H9 (cell line): Measurements from ENCODE around the gene CACNA1D. TPM values are rescaled to one million over a fixed set of nuclear protein-coding genes. Genes with fewer than 3 reads are reported as not detected.

Experiments used
- DNase-seq: peaks from one replicate; pipeline ENCODE4 v3.0.0-alpha.2; 2017
- H2AFZ ChIP-seq: one replicate; pipeline ENCODE4 v1.6.1; 2013; ENCODE audit warnings: mild to moderate bottlenecking, low read length, control low read depth, moderate library complexity
- H2AK5ac ChIP-seq: 2 replicates; pipeline ENCODE4 v1.6.1; 2013; ENCODE audit warnings: low read length, control low read depth, mixed read lengths; ENCODE audit not compliant: insufficient read length
- H2BK120ac ChIP-seq: one replicate; pipeline ENCODE4 v1.6.1; 2013; ENCODE audit warnings: low read depth, mild to moderate bottlenecking, low read length, control low read depth, inconsistent platforms; ENCODE audit not compliant: poor library complexity, severe bottlenecking
- H2BK12ac ChIP-seq: 2 replicates; pipeline ENCODE4 v1.6.1; 2013; ENCODE audit warnings: low read length, control low read depth, mixed read lengths, low read depth; ENCODE audit not compliant: insufficient read length
- H2BK15ac ChIP-seq: 2 replicates; pipeline ENCODE4 v1.6.1; 2013; ENCODE audit warnings: low read depth, low read length, control low read depth
- H2BK20ac ChIP-seq: one replicate; pipeline ENCODE4 v1.6.1; 2013; ENCODE audit warnings: low read depth, mild to moderate bottlenecking, low read length, control low read depth, inconsistent platforms; ENCODE audit not compliant: poor library complexity, severe bottlenecking
- H2BK5ac ChIP-seq: 2 replicates; pipeline ENCODE4 v1.6.1; 2013; ENCODE audit warnings: low read length, control low read depth, mixed read lengths; ENCODE audit not compliant: insufficient read length
- H3K14ac ChIP-seq: 2 replicates; pipeline ENCODE4 v1.6.1; 2013; ENCODE audit warnings: low read length, control low read depth; ENCODE audit not compliant: insufficient read depth
- H3K18ac ChIP-seq: 2 replicates; pipeline ENCODE4 v1.6.1; 2013; ENCODE audit warnings: low read depth, mild to moderate bottlenecking, mixed read lengths, low read length, control low read depth; ENCODE audit not compliant: insufficient read length
- H3K23ac ChIP-seq: 2 replicates; pipeline ENCODE4 v1.6.1; 2013; ENCODE audit warnings: low read length, control low read depth, mixed read lengths, low read depth; ENCODE audit not compliant: insufficient read length
- H3K23me2 ChIP-seq: 2 replicates; pipeline ENCODE4 v1.6.1; 2013; ENCODE audit warnings: low read depth, mild to moderate bottlenecking, mixed read lengths, low read length, control low read depth; ENCODE audit not compliant: insufficient read length, poor library complexity, severe bottlenecking
- H3K27ac ChIP-seq: 2 replicates; pipeline ENCODE4 v1.5.1; 2013; ENCODE audit warnings: low read length, control low read depth, mixed read lengths, low read depth; ENCODE audit not compliant: insufficient read length
- H3K27me3 ChIP-seq: 2 replicates; pipeline ENCODE4 v1.6.1; 2013; ENCODE audit warnings: low read length, control low read depth, inconsistent platforms; ENCODE audit not compliant: insufficient read depth
- H3K4ac ChIP-seq: 2 replicates; pipeline ENCODE4 v1.6.1; 2013; ENCODE audit warnings: low read depth, mild to moderate bottlenecking, control low read depth, inconsistent platforms, low read length, moderate library complexity
- H3K4me1 ChIP-seq: 2 replicates; pipeline ENCODE4 v1.6.1; 2013; ENCODE audit warnings: low read length, control low read depth, inconsistent platforms; ENCODE audit not compliant: insufficient read depth
- H3K4me2 ChIP-seq: 2 replicates; pipeline ENCODE4 v1.6.1; 2013; ENCODE audit warnings: low read length, control low read depth, mixed read lengths; ENCODE audit not compliant: insufficient read length, insufficient read depth
- H3K56ac ChIP-seq: 2 replicates; pipeline ENCODE4 v1.6.1; 2013; ENCODE audit warnings: low read depth, mild to moderate bottlenecking, mixed read lengths, low read length, control low read depth; ENCODE audit not compliant: insufficient read length
- H3K79me1 ChIP-seq: 2 replicates; pipeline ENCODE4 v1.6.1; 2013; ENCODE audit warnings: low read depth, mild to moderate bottlenecking, moderate library complexity, low read length, control low read depth, inconsistent platforms; ENCODE audit not compliant: insufficient read depth, poor library complexity, severe bottlenecking
- H3K79me2 ChIP-seq: 2 replicates; pipeline ENCODE4 v1.6.1; 2013; ENCODE audit warnings: low read length, control low read depth, inconsistent platforms; ENCODE audit not compliant: insufficient read depth
- H3K9ac ChIP-seq: 2 replicates; pipeline ENCODE4 v1.6.1; 2013; ENCODE audit warnings: low read length, control low read depth, mixed read lengths; ENCODE audit not compliant: insufficient read length; ENCODE audit errors: extremely low read depth
- H3K9me3 ChIP-seq: one replicate; pipeline ENCODE4 v1.6.1; 2013; ENCODE audit warnings: low read depth, low read length, inconsistent platforms; ENCODE audit not compliant: control insufficient read depth
- H3T11ph ChIP-seq: one replicate; pipeline ENCODE4 v1.6.1; 2013; ENCODE audit warnings: mild to moderate bottlenecking, low read length, control low read depth, inconsistent platforms
- H4K20me1 ChIP-seq: one replicate; pipeline ENCODE4 v1.6.1; 2013; ENCODE audit not compliant: control insufficient read depth, insufficient read length, insufficient read depth
- H4K5ac ChIP-seq: 2 replicates; pipeline ENCODE4 v1.6.1; 2013; ENCODE audit warnings: low read depth, mild to moderate bottlenecking, mixed read lengths, low read length, control low read depth; ENCODE audit not compliant: insufficient read length
- H4K8ac ChIP-seq: replicated peaks from 2 replicates; pipeline ENCODE4 v1.6.1; 2013; ENCODE audit warnings: low read length, control low read depth, mixed read lengths, low read depth; ENCODE audit not compliant: insufficient read length
- H4K91ac ChIP-seq: 2 replicates; pipeline ENCODE4 v1.6.1; 2013; ENCODE audit warnings: low read depth, mild to moderate bottlenecking, moderate library complexity, mixed read lengths, low read length, control low read depth; ENCODE audit not compliant: insufficient read length
- H3K27ac Mint-ChIP-seq, 3 experiments: 2 replicates in 2 of 3; 3 replicates in 1 of 3; pipeline ENCODE4 v1.8.0; 2020 to 2021; ENCODE audit warnings: mixed read lengths in 3 of 3, mild to moderate bottlenecking in 1 of 3, moderate library complexity in 1 of 3
- H3K27me3 Mint-ChIP-seq: 2 replicates; pipeline ENCODE4 v1.8.0; 2021; ENCODE audit warnings: low read depth, mild to moderate bottlenecking, moderate library complexity, mixed read lengths
- H3K36me3 Mint-ChIP-seq, 3 experiments: 2 replicates in 2 of 3; 3 replicates in 1 of 3; pipeline ENCODE4 v1.8.0; 2020 to 2021; ENCODE audit warnings: low read depth in 3 of 3, mixed read lengths in 3 of 3; ENCODE audit not compliant: insufficient read depth in 1 of 3
- H3K4me1 Mint-ChIP-seq, 2 experiments: 2 replicates each; pipeline ENCODE4 v1.8.0; 2020; ENCODE audit warnings: mixed read lengths in 2 of 2
- H3K4me3 Mint-ChIP-seq, 2 experiments: 2 replicates in 1 of 2; 3 replicates in 1 of 2; pipeline ENCODE4 v1.8.0; 2020 to 2021; ENCODE audit warnings: mild to moderate bottlenecking in 2 of 2, mixed read lengths in 2 of 2, moderate library complexity in 1 of 2
- H3K9me3 Mint-ChIP-seq, 2 experiments: 2 replicates in 1 of 2; 3 replicates in 1 of 2; pipeline ENCODE4 v1.8.0; 2020; ENCODE audit warnings: mild to moderate bottlenecking in 2 of 2, mixed read lengths in 2 of 2, moderate library complexity in 1 of 2
- CTCF ChIP-seq: fragments of 200-600 bp; sonication (generic); conservative IDR thresholded peaks from 3 replicates; pipeline ENCODE4 v1.8.0; 2021; ENCODE audit warnings: antibody characterized with exemption, mild to moderate bottlenecking
- WGBS: extraction: QIAGEN DNeasy Blood & Tissue Kit; methylation state at CpG from one replicate; pipeline ENCODE4 v1.1.7; 2013; ENCODE audit warnings: missing lambda C conversion rate, low lambda C conversion rate, mixed read lengths; ENCODE audit not compliant: insufficient read length; ENCODE audit errors: extremely low coverage; 5-methylcytosine and 5-hydroxymethylcytosine counted together
- total RNA-seq: library from RNA; stranded (reverse); gene quantifications from 2 replicates; pipeline ENCODE4 v1.2.1, GENCODE V29; 2021

Gene CACNA1D
- total RNA-seq, 1 experiment from 2014 or later: 3.5 TPM

GRCh38 chr3:53844262-53845102, 350.1 kb downstream of the CACNA1D start:
- no peak overlapping the region for H2BK15ac ChIP-seq
- no peak overlapping the region for H3K56ac ChIP-seq
- H3K4me1 ChIP-seq: peaks cover 7% of the 10 kb centered on the region; the same call in 1 of the 2 replicates
- no peak overlapping the region for H3K14ac ChIP-seq
- Mint-ChIP-seq H3K27ac (peak overlapping the region in 2 of 3 experiments; percentile 5 to 17; a peak in 2 of 7 replicates), H3K27me3 (peaks cover 26% of the 10 kb centered on the region), H3K36me3 (peaks cover under 1 to 4% (median 1%) of the 10 kb centered on the region in 3 experiments; a peak in 3 of 7 replicates), H3K4me3 (peak overlapping the region; percentile 69 to 83; a peak in 4 of 5 replicates), H3K9me3 (no peaks in the 10 kb centered on the region; a peak in 1 of 5 replicates), H3K4me1 (peaks cover 39 to 41% of the 10 kb centered on the region in 2 experiments)
- no peak for TF ChIP-seq CTCF
- no peak overlapping the region for H3K23ac ChIP-seq
- no peak overlapping the region for H4K8ac ChIP-seq
- peaks cover 4% of the 10 kb centered on the region for H3K23me2 ChIP-seq
- no peak overlapping the region for H2BK120ac ChIP-seq
- H3K27me3 ChIP-seq: peaks cover 9% of the 10 kb centered on the region; the same call in 1 of the 2 replicates
- no peak overlapping the region for H2AFZ ChIP-seq
- no peak overlapping the region for H3K27ac ChIP-seq
- H2AK5ac ChIP-seq: no peak overlapping the region
- no peaks in the 10 kb centered on the region for H4K20me1 ChIP-seq
- no peak overlapping the region for H3K9ac ChIP-seq
- WGBS: no CpG with 5 or more reads among the region's 9 CpGs
- H3K4ac ChIP-seq: no peak overlapping the region
- no peaks in the 10 kb centered on the region for H3K79me2 ChIP-seq
- no peak overlapping the region for H3K18ac ChIP-seq
- no peaks in the 10 kb centered on the region for H3K9me3 ChIP-seq
- no peak overlapping the region for H4K91ac ChIP-seq
- no peak overlapping the region for H3K4me2 ChIP-seq
- no peak overlapping the region for H2BK5ac ChIP-seq
- no peak overlapping the region for H3T11ph ChIP-seq
- no peak overlapping the region for H2BK12ac ChIP-seq
- no peak for DNase-seq
- H4K5ac ChIP-seq: no peak overlapping the region
- no peak overlapping the region for H2BK20ac ChIP-seq
- H3K79me1 ChIP-seq: no peaks in the 10 kb centered on the region
